ENCODE data around the gene LAMC1.

- TF ChIP-seq EZH2 (IDR thresholded peaks at IDR 0.05; ENCODE audit: insufficient read depth, poor library complexity, severe bottlenecking), result no peak
- TF ChIP-seq EZH2phosphoT487 (IDR thresholded peaks at IDR 0.05; ENCODE audit: insufficient read depth, low read depth), result no peak
Observed at GRCh38 chr1:183058851-183059502, 35.8 kb downstream of the LAMC1 start.
